ACC112 (cell line): Measurements from ENCODE around the gene SRSF3.
"Not testable (repeated sequence)": the region's sequence is repeated elsewhere in the genome, so short reads cannot be mapped to it uniquely, and the experiment has no call there.

Experiments
- H2AFZ ChIP-seq: fragments of 200-600 bp; sonication (generic); one replicate; pipeline ENCODE4 v1.6.0; 2017; ENCODE audit warnings: antibody characterized with exemption, low read length; ENCODE audit not compliant: unreplicated experiment
- H3K27ac ChIP-seq: fragments of 200-600 bp; sonication (generic); 2 replicates; pipeline ENCODE4 v1.5.1; 2014; ENCODE audit warnings: low read depth, mild to moderate bottlenecking, antibody characterized with exemption, low read length, moderate library complexity
- H3K27me3 ChIP-seq: fragments of 200-600 bp; sonication (generic); 2 replicates; pipeline ENCODE4 v1.6.1; 2014; ENCODE audit warnings: mild to moderate bottlenecking, antibody characterized with exemption, low read length, moderate library complexity, mixed read lengths; ENCODE audit not compliant: insufficient read depth
- H3K36me3 ChIP-seq: fragments of 200-600 bp; sonication (generic); 2 replicates; pipeline ENCODE4 v1.6.1; 2016; ENCODE audit warnings: mild to moderate bottlenecking, antibody characterized with exemption, low read length, moderate library complexity, mixed read lengths; ENCODE audit not compliant: insufficient read depth
- H3K4me1 ChIP-seq: fragments of 200-600 bp; sonication (generic); one replicate; pipeline ENCODE4 v1.6.1; 2016; ENCODE audit warnings: low read length, mixed read lengths; ENCODE audit not compliant: insufficient read depth, unreplicated experiment, control insufficient read depth
- H3K4me3 ChIP-seq: fragments of 200-600 bp; sonication (generic); 2 replicates; pipeline ENCODE4 v1.5.1; 2014; ENCODE audit warnings: mild to moderate bottlenecking, low read depth, low read length
- H3K79me2 ChIP-seq: fragments of 200-600 bp; sonication (generic); one replicate; pipeline ENCODE4 v1.6.0; 2016; ENCODE audit warnings: low read length; ENCODE audit not compliant: control insufficient read depth, unreplicated experiment, insufficient read depth

Gene SRSF3

GRCh38 chr6:36611679-36612078, 17.5 kb downstream of the SRSF3 start:
- not testable (repeated sequence) for H3K79me2 ChIP-seq, H2AFZ ChIP-seq, H3K4me3 ChIP-seq, H3K4me1 ChIP-seq, H3K27me3 ChIP-seq, H3K27ac ChIP-seq
- H3K36me3 ChIP-seq = peaks cover 23% of the 10 kb centered on the region

GRCh38 chr6:36612101-36612625, 18.0 kb downstream of the SRSF3 start:
- Histone ChIP-seq H3K4me3 (no peak overlapping the region), H3K27me3 (no peaks in the 10 kb centered on the region), H3K4me1 (peaks cover 7% of the 10 kb centered on the region), H3K79me2 (peaks cover 4% of the 10 kb centered on the region), H3K27ac (no peak overlapping the region), H2AFZ (no peak overlapping the region), H3K36me3 (peaks cover 23% of the 10 kb centered on the region)

- no peaks in the 10 kb centered on the region for H3K79me2 ChIP-seq
- peaks cover 11% of the 10 kb centered on the region for H3K36me3 ChIP-seq
- H2AFZ ChIP-seq = no peak overlapping the region
- H3K4me1 ChIP-seq = peaks cover 13% of the 10 kb centered on the region
- H3K4me3 ChIP-seq = no peak overlapping the region
- H3K27me3 ChIP-seq = no peaks in the 10 kb centered on the region
- no peak overlapping the region for H3K27ac ChIP-seq
Observed at GRCh38 chr6:36613200-36613995, 19.2 kb downstream of the SRSF3 start.

GRCh38 chr6:36615018-36615761, 21.0 kb downstream of the SRSF3 start:
- H3K27me3 ChIP-seq = no peaks in the 10 kb centered on the region
- H3K79me2 ChIP-seq = no peaks in the 10 kb centered on the region
- no peak overlapping the region for H3K4me3 ChIP-seq
- peaks cover 3% of the 10 kb centered on the region; the same call in 1 of the 2 replicates for H3K36me3 ChIP-seq
- no peak overlapping the region for H3K27ac ChIP-seq
- no peak overlapping the region for H2AFZ ChIP-seq
- peaks cover 13% of the 10 kb centered on the region for H3K4me1 ChIP-seq

GRCh38 chr6:36616893-36617521, 22.8 kb downstream of the SRSF3 start:
- H3K4me1 ChIP-seq = peaks cover 13% of the 10 kb centered on the region
- H3K27ac ChIP-seq = no peak overlapping the region
- no peaks in the 10 kb centered on the region for H3K27me3 ChIP-seq
- H3K4me3 ChIP-seq = no peak overlapping the region
- no peaks in the 10 kb centered on the region for H3K79me2 ChIP-seq
- no peak overlapping the region for H2AFZ ChIP-seq
- H3K36me3 ChIP-seq = no peaks in the 10 kb centered on the region

GRCh38 chr6:36618366-36619355, 24.5 kb downstream of the SRSF3 start:
- H3K27me3 ChIP-seq = no peaks in the 10 kb centered on the region
- H2AFZ ChIP-seq = no peak overlapping the region
- H3K4me1 ChIP-seq = peaks cover 19% of the 10 kb centered on the region
- H3K4me3 ChIP-seq = no peak overlapping the region
- H3K36me3 ChIP-seq = no peaks in the 10 kb centered on the region
- H3K79me2 ChIP-seq = no peaks in the 10 kb centered on the region
- no peak overlapping the region for H3K27ac ChIP-seq

- Histone ChIP-seq H3K27me3 (no peaks in the 10 kb centered on the region), H3K4me3 (no peak overlapping the region), H3K36me3 (no peaks in the 10 kb centered on the region), H3K79me2 (no peaks in the 10 kb centered on the region), H3K27ac (no peak overlapping the region), H2AFZ (no peak overlapping the region), H3K4me1 (peaks cover 35% of the 10 kb centered on the region)
Observed at GRCh38 chr6:36621371-36621855, 27.3 kb downstream of the SRSF3 start.

GRCh38 chr6:36622901-36623546, 28.9 kb downstream of the SRSF3 start:
- no peaks in the 10 kb centered on the region for H3K27me3 ChIP-seq
- H3K36me3 ChIP-seq = no peaks in the 10 kb centered on the region
- H2AFZ ChIP-seq = no peak overlapping the region
- H3K79me2 ChIP-seq = no peaks in the 10 kb centered on the region
- H3K4me1 ChIP-seq = peaks cover 28% of the 10 kb centered on the region
- H3K27ac ChIP-seq = no peak overlapping the region
- no peak overlapping the region for H3K4me3 ChIP-seq

GRCh38 chr6:36623547-36624459, 29.6 kb downstream of the SRSF3 start:
- H3K4me3 ChIP-seq = no peak overlapping the region
- no peaks in the 10 kb centered on the region for H3K27me3 ChIP-seq
- no peak overlapping the region for H2AFZ ChIP-seq
- no peak overlapping the region for H3K27ac ChIP-seq
- H3K36me3 ChIP-seq = no peaks in the 10 kb centered on the region
- no peaks in the 10 kb centered on the region for H3K79me2 ChIP-seq
- peaks cover 28% of the 10 kb centered on the region for H3K4me1 ChIP-seq
